K562 (cell line): Measurements from ENCODE around the gene PHF21A. TPM values are rescaled to one million over a fixed set of nuclear protein-coding genes. Genes with fewer than 3 reads are reported as not detected.

Experiments
- ATAC-seq: fragments of 200-7000 bp; cut with Tn5 transposase; 3 replicates; pipeline ENCODE4 v1.9.1; 2020; ENCODE audit warnings: moderate library complexity
- BruUV-seq: library from RNA; stranded (reverse); fragments of 400-500 nt; replicated peaks from 2 replicates; lab custom pipeline; 2021; lab: Mats Ljungman, UMichigan
- CTCF ChIA-PET: fragments of 300-600 bp; formaldehyde crosslinking; extraction: SDS; loops from one replicate; lab custom pipeline; 2021; ENCODE audit warnings: low intra/inter-chr PET ratio; lab: Yijun Ruan, JAX
- POLR2A ChIA-PET: fragments of 300-600, 350-650 bp; sonication (Branson Sonifier 250); formaldehyde crosslinking; extraction: SDS; loops from one replicate; lab custom pipeline; 2021; ENCODE audit warnings: antibody characterized with exemption, inconsistent platforms; lab: Yijun Ruan, JAX
- DNase-seq, 4 experiments: peaks; one replicate each; pipeline versions ENCODE4 v3.0.0 to v3.0.0-alpha.2; 2011 to 2018; ENCODE audit warnings: low spot score in 3 of 4, mixed read lengths in 3 of 4; ENCODE audit errors: extremely low read depth in 1 of 4
- FAIRE-seq: peaks from 2 replicates; lab custom pipeline; 2011; peaks lifted over from hg19 to GRCh38; lab: Jason Lieb, UNC
- H2AFZ ChIP-seq: 2 replicates; pipeline ENCODE4 v1.6.0; 2011; ENCODE audit warnings: low read depth, low read length, control low read depth, inconsistent platforms
- H3K27ac ChIP-seq: fragments of 200-600 bp; 3 replicates; pipeline ENCODE4 v1.8.0; 2011; ENCODE audit warnings: low read depth, mild to moderate bottlenecking, control low read depth, inconsistent platforms, low read length, moderate library complexity, mixed read lengths; ENCODE audit errors: extremely low read depth
- H3K27me3 ChIP-seq, 2 experiments: fragments of 300-600 bp in 1 of 2; 2 replicates in 1 of 2; 3 replicates in 1 of 2; pipeline versions ENCODE4 v1.6.0 to v1.8.0; 2011; ENCODE audit warnings: inconsistent platforms in 2 of 2, low read length in 2 of 2, mild to moderate bottlenecking in 1 of 2, mixed read lengths in 1 of 2, moderate library complexity in 1 of 2; ENCODE audit not compliant: control insufficient read depth in 2 of 2, insufficient read depth in 2 of 2
- H3K36me3 ChIP-seq: fragments of 300-600 bp; 3 replicates; pipeline ENCODE4 v1.8.0; 2011; ENCODE audit warnings: mild to moderate bottlenecking, low read length, inconsistent platforms; ENCODE audit not compliant: control insufficient read depth, insufficient read depth
- H3K4me1 ChIP-seq, 2 experiments: fragments of 200-600 bp in 1 of 2; replicated peaks in 1 of 2; 2 replicates in 1 of 2; 3 replicates in 1 of 2; pipeline versions ENCODE4 v1.5.1 to v1.8.0; 2011; ENCODE audit warnings: inconsistent platforms in 2 of 2, low read length in 2 of 2, mild to moderate bottlenecking in 1 of 2, mixed read lengths in 1 of 2, moderate library complexity in 1 of 2; ENCODE audit not compliant: control insufficient read depth in 2 of 2, insufficient read depth in 2 of 2
- H3K4me2 ChIP-seq: 2 replicates; pipeline ENCODE4 v1.6.1; 2011; ENCODE audit warnings: low read length, control low read depth, inconsistent platforms, mixed read lengths; ENCODE audit not compliant: insufficient read depth
- H3K4me3 ChIP-seq: fragments of 200-600 bp; sonication (generic), shearing (Covaris generic); 2 replicates; pipeline ENCODE4 v1.5.1; 2016; ENCODE audit warnings: control low read depth, inconsistent platforms
- H3K79me2 ChIP-seq: fragments of 200-600 bp; 3 replicates; pipeline ENCODE4 v1.8.0; 2011; ENCODE audit warnings: low read length, inconsistent platforms; ENCODE audit not compliant: control insufficient read depth, insufficient read depth
- H3K9ac ChIP-seq, 2 experiments: 2 replicates each; pipeline versions ENCODE4 v1.6.0 to v1.6.1; 2011; ENCODE audit warnings: low read depth in 2 of 2, low read length in 2 of 2, control low read depth in 1 of 2, inconsistent platforms in 1 of 2, mild to moderate bottlenecking in 1 of 2, mixed read lengths in 1 of 2; ENCODE audit not compliant: insufficient read depth in 1 of 2
- H3K9me1 ChIP-seq: one replicate; pipeline ENCODE4 v1.6.0; 2011; ENCODE audit warnings: inconsistent platforms, mild to moderate bottlenecking, low read length, moderate library complexity; ENCODE audit not compliant: control insufficient read depth, insufficient read depth
- H3K9me3 ChIP-seq: replicated peaks from 2 replicates; pipeline ENCODE4 v1.5.1; 2011; ENCODE audit warnings: low read depth, low read length, inconsistent platforms; ENCODE audit not compliant: control insufficient read depth, insufficient read depth
- H4K20me1 ChIP-seq: replicated peaks from 2 replicates; pipeline ENCODE4 v1.6.1; 2011; ENCODE audit warnings: low read length, inconsistent platforms, mixed read lengths; ENCODE audit not compliant: control insufficient read depth, insufficient read depth
- FIP1L1 ChIP-seq: fragments of 200-400 bp; formaldehyde crosslinking; IDR thresholded peaks from 2 replicates; pipeline ENCODE4 v1.6.1; 2018; ENCODE audit warnings: mild to moderate bottlenecking, low read depth, low read length; ENCODE audit not compliant: poor library complexity, severe bottlenecking
- FOXA3 ChIP-seq, 2 experiments: fragments of 450-650 bp in 1 of 2; sonication (generic) in 1 of 2; formaldehyde crosslinking; IDR thresholded peaks in 1 of 2; conservative IDR thresholded peaks in 1 of 2; 2 replicates each; pipeline versions ENCODE4 v1.4.0 to v1.8.0; 2020 to 2022; ENCODE audit warnings: mild to moderate bottlenecking in 2 of 2, missing genetic modification reagents in 1 of 2
- HNRNPL ChIP-seq: fragments of 200-400 bp; formaldehyde crosslinking; IDR thresholded peaks from 2 replicates; pipeline ENCODE4 v1.6.1; 2017; ENCODE audit warnings: low read depth, mild to moderate bottlenecking, low read length
- WGBS: fragments of 100-300 bp; shearing (Covaris generic); methylation state at CpG from one replicate; pipeline ENCODE4 v1.1.6; 2016; ENCODE audit warnings: low coverage, mixed read lengths; ENCODE audit not compliant: insufficient coverage; ENCODE audit errors: missing lambda C conversion rate; 5-methylcytosine and 5-hydroxymethylcytosine counted together
- in situ Hi-C: fragments of 300-500 bp; cut with MboI; formaldehyde crosslinking; loops from 4 replicates; pipeline ENCODE4 v1.15.0; 2018; ENCODE audit warnings: inconsistent platforms, mixed read lengths
- intact Hi-C: fragments of 100-400 bp; cut with micrococcal nuclease; formaldehyde crosslinking; loops from 2 replicates; pipeline ENCODE4 v1.14.2; 2022
- polyA plus RNA-seq, 8 experiments: library from polyadenylated mRNA; depleted of rRNA in 4 of 8; stranded (reverse) in 5 of 8; unstranded in 3 of 8; fragments of >200 nt; fragmentation: Nextera tagmentation in 2 of 8; fragmentation: Illumina TruSeq in 1 of 8; extraction: Ambion mirVana in 2 of 8; extraction: Trizol in 1 of 8; gene quantifications; 2 replicates each; pipeline versions ENCODE4 v1.2.1 to v1.2.3, GENCODE V29; 2011 to 2014; ENCODE audit warnings: inconsistent platforms in 1 of 8, missing spikeins in 1 of 8
- total RNA-seq, 7 experiments: library from RNA; depleted of rRNA in 6 of 7; stranded (reverse); fragments of >200 nt in 6 of 7; fragmentation: Illumina TruSeq in 2 of 7; extraction: Trizol in 2 of 7; gene quantifications; 2 replicates each; pipeline versions ENCODE4 v1.2.1 to v1.2.3, GENCODE V29; 2011 to 2021; ENCODE audit warnings: low replicate concordance in 1 of 7
- TF ChIP-seq, protein P1 (sequence below): sonication (generic); IDR thresholded peaks from 2 replicates; pipeline ENCODE4 v1.6.1; 2016

The PHF21A gene
- total and polyA plus RNA-seq, 9 of the 15 experiments (the other 6 are each of a cell fraction or from before 2014, with no cell fraction given) = 1.5 to 32.4 (median 10.7) TPM

DNA sequence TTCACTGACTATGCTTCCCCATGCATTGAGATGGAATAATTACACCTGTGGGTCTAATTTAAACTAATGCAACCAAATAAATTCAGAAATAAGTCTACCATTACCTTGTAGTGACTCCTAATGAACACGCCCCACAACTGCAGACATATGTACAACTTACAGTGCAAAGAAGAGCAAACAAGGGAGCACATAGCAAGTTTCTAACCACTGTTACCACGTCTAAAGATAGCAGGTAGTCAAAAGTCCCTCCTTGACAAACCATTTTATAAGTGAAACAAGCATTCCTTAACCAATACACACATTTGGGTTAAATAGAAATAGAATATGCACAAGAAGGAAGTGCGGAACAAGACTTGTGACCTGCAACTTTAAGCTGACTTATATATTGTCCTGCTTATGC lies 20.6 kb downstream of the PHF21A start:
- POLR2A ChIA-PET = interaction anchor here (0.6 to 2.5 kb wide), 7 partner anchors 8 to 254 kb away, joined by 3 to 9 read pairs (median 3); no protein-coding TSS in a partner anchor

More for the DNA sequence above, 20.6 kb downstream of the PHF21A start:
- no peaks in the 10 kb centered on the region for H3K9me1 ChIP-seq
- no peak for FAIRE-seq
- 0 out of 2 replicates have a peak overlapping the region, but pooled peaks have one; percentile 9 for H2AFZ ChIP-seq
- no peaks in the 10 kb centered on the region for H3K27me3 ChIP-seq
- H3K27ac ChIP-seq = no peak overlapping the region
- in situ Hi-C loops (no loop called here), intact Hi-C loops (loop anchor here (10.0 kb wide), 1 partner anchor 106 kb away; no protein-coding TSS in a partner anchor)
- no peaks in the 10 kb centered on the region for H4K20me1 ChIP-seq
- no peak overlapping the region for H3K4me3 ChIP-seq
- peak overlapping the region; percentile 35; the same call in 1 of the 2 replicates for H3K4me2 ChIP-seq
- 59% methylated on average over 3 of the region's 3 CpGs for WGBS
- H3K4me1 ChIP-seq = peaks cover 9 to 37% of the 10 kb centered on the region in 2 experiments; a peak in 4 of 5 replicates
- CTCF ChIA-PET = interaction anchor here (0.5 kb wide), 1 partner anchor 289 kb away, joined by 4 read pairs; no protein-coding TSS in a partner anchor
- no peak overlapping the region; a peak in 1 of 4 replicates for H3K9ac ChIP-seq
- BruUV-seq = no TSS peak
- ATAC-seq = peak; percentile 11; the same call in 2 of the 3 replicates
- no peaks in the 10 kb centered on the region for H3K9me3 ChIP-seq
- TF ChIP-seq FIP1L1 (no peak), FOXA3 (CRISPR knock-in tag; conservative IDR thresholded peaks at IDR 0.05 in 1 of 2, IDR thresholded peaks at IDR 0.05 in 1 of 2) (no peak), HNRNPL (no peak)
- TF ChIP-seq, protein P1, sequence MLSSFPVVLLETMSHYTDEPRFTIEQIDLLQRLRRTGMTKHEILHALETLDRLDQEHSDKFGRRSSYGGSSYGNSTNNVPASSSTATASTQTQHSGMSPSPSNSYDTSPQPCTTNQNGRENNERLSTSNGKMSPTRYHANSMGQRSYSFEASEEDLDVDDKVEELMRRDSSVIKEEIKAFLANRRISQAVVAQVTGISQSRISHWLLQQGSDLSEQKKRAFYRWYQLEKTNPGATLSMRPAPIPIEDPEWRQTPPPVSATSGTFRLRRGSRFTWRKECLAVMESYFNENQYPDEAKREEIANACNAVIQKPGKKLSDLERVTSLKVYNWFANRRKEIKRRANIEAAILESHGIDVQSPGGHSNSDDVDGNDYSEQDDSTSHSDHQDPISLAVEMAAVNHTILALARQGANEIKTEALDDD = 0 out of 2 replicates have a peak, but pooled peaks have one; percentile 26
- H3K36me3 ChIP-seq = no peaks in the 10 kb centered on the region
- H3K79me2 ChIP-seq = peaks cover 94% of the 10 kb centered on the region
- no peak for DNase-seq
